ENCODE results near the gene IFITM10.
A peak's percentile ranks its signal among the peaks of the same experiment; 100 is the strongest.
"Not testable (repeated sequence)": the region's sequence is repeated elsewhere in the genome, so short reads cannot be mapped to it uniquely, and the experiment has no call there.

The IFITM10 gene

DNA sequence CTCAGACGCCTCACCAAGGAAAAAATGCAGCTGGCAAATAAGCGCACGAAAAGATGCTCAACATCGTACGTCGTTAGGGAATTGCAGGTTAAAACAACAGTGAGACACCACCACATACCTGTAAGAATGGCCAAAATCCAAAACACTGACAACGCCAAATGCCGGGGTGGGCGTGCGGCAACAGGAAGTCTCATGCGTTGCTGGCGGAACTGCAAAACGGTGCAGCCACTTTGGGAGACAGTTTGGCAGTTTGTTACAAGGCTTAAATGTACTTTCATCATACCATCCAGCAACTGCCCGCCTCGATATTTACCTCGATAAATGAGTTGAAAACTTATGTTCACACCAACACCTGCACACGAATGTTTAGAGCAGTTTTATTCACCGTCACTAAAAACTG is 20.9 kb upstream of the IFITM10 start:
- DNase-seq (ENCODE audit: low read depth) = peak; percentile 71
- peak overlapping the region; percentile 22 for H3K4me3 ChIP-seq (ENCODE audit: low read depth, low read length)
- TF ChIP-seq POLR2A (IDR thresholded peaks at IDR 0.05; ENCODE audit: extremely low read depth, insufficient read length) (no peak), MYC (IDR thresholded peaks at IDR 0.05; ENCODE audit: low read depth, low read length) (no peak)
- TF ChIP-seq, protein P1, sequence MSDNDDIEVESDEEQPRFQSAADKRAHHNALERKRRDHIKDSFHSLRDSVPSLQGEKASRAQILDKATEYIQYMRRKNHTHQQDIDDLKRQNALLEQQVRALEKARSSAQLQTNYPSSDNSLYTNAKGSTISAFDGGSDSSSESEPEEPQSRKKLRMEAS (IDR thresholded peaks at IDR 0.05; ENCODE audit: low read depth, low read length) = no peak
- TF ChIP-seq, protein P2, sequence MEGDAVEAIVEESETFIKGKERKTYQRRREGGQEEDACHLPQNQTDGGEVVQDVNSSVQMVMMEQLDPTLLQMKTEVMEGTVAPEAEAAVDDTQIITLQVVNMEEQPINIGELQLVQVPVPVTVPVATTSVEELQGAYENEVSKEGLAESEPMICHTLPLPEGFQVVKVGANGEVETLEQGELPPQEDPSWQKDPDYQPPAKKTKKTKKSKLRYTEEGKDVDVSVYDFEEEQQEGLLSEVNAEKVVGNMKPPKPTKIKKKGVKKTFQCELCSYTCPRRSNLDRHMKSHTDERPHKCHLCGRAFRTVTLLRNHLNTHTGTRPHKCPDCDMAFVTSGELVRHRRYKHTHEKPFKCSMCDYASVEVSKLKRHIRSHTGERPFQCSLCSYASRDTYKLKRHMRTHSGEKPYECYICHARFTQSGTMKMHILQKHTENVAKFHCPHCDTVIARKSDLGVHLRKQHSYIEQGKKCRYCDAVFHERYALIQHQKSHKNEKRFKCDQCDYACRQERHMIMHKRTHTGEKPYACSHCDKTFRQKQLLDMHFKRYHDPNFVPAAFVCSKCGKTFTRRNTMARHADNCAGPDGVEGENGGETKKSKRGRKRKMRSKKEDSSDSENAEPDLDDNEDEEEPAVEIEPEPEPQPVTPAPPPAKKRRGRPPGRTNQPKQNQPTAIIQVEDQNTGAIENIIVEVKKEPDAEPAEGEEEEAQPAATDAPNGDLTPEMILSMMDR (IDR thresholded peaks at IDR 0.05; ENCODE audit: low read depth, low read length) = no peak

DNA sequence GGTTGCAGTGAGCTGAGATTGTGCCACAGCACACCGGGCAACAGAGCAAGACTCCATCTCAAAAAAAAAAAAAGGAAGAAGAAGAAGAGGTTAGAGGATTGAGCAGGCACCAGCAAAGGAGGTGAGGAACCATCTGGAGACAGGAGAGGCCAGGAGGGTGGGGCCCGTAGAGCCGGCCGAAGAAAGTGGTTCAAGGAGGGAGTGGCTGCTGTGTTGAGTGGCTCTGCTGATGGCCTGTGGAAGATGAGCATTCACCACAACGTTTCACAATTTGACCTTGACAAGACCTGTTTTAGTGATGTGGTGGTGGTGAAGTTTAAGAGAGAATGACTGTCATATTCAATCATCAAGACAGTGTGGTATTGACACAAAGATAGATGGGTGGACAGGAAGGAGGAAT is 20.1 kb upstream of the IFITM10 start:
- H3K4me3 ChIP-seq (ENCODE audit: low read depth, low read length) = no peak overlapping the region
- TF ChIP-seq, protein P1 (IDR thresholded peaks at IDR 0.05; ENCODE audit: low read depth, low read length) = no peak
- no peak for TF ChIP-seq POLR2A (IDR thresholded peaks at IDR 0.05; ENCODE audit: extremely low read depth, insufficient read length)
- TF ChIP-seq MYC (IDR thresholded peaks at IDR 0.05; ENCODE audit: low read depth, low read length) = no peak
- TF ChIP-seq, protein P2 (IDR thresholded peaks at IDR 0.05; ENCODE audit: low read depth, low read length) = no peak
- DNase-seq (ENCODE audit: low read depth) = peak; percentile 90

DNA sequence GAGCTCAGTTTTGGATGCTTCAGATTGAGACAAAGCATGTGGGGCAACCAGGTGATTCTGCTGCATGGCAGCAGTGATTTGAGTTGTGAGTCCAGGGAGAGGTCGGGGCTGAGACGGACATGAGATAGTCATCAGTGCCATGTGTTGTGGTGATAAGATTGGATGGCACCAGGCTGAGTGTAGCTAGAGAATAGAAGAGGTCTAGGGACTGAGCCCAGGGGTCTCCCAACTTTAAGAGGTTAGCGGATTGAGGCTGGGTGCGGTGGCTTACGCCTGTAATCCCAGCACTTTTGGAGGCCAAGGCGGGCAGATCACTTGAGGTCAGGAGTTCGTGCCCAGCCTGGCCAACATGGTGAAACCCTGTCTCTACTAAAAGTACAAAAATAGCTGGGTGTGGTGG is 19.7 kb upstream of the IFITM10 start:
- no peak overlapping the region for H3K4me3 ChIP-seq (ENCODE audit: low read depth, low read length)
- TF ChIP-seq, protein P1 (IDR thresholded peaks at IDR 0.05; ENCODE audit: low read depth, low read length) = no peak
- TF ChIP-seq POLR2A (IDR thresholded peaks at IDR 0.05; ENCODE audit: extremely low read depth, insufficient read length) = no peak
- no peak for TF ChIP-seq MYC (IDR thresholded peaks at IDR 0.05; ENCODE audit: low read depth, low read length)
- TF ChIP-seq, protein P2 (IDR thresholded peaks at IDR 0.05; ENCODE audit: low read depth, low read length) = no peak
- no peak for DNase-seq (ENCODE audit: low read depth)

DNA sequence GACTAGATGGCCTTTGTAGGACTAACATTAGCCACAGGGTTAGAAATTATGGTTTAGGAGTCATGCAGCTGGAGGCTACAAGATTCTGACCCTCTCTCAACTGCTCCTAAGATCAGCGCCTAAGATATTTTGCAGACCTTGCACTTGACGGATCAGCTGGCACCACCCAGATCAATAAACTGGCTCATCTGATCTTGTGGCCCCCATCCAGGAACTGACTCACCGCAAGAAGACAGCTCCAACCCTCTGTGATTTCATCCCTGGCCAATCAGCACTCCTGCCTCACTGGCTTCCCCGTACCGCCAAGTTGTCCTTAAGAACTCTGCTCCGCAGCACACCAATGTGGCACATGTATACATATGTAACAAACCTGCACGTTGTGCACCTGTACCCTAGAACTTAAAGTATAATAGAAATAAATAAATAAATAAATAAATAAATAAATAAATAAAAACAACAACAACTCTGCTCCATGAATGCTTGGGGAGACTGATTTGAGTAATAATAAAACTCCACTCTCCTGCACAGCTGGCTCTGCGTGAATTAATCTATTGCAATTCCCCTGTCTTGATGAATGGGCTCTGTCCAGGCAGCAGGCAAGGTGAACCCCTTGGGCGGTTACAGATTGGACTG is 19.0 kb upstream of the IFITM10 start:
- not testable (repeated sequence) for H3K4me3 ChIP-seq (ENCODE audit: low read depth, low read length); DNase-seq (ENCODE audit: low read depth)

DNA sequence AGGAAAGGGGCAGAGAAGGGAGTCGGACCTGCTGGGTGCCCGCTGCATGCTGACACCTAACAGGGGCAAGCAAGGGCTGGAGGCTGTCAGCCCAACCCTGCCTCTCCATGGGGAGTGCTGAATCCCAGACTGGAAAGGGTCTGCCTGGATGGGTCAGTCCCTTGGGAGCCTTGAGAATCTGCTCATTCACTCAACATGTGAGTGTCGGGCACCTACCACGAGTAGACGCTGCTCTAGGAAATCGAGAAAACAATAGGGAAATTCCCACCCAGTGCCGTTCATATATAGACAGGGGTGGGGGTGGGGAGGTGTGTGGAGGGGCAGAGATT is 17.7 kb upstream of the IFITM10 start:
- DNase-seq (ENCODE audit: low read depth) = no peak
- no peak overlapping the region for H3K4me3 ChIP-seq (ENCODE audit: low read depth, low read length)

DNA sequence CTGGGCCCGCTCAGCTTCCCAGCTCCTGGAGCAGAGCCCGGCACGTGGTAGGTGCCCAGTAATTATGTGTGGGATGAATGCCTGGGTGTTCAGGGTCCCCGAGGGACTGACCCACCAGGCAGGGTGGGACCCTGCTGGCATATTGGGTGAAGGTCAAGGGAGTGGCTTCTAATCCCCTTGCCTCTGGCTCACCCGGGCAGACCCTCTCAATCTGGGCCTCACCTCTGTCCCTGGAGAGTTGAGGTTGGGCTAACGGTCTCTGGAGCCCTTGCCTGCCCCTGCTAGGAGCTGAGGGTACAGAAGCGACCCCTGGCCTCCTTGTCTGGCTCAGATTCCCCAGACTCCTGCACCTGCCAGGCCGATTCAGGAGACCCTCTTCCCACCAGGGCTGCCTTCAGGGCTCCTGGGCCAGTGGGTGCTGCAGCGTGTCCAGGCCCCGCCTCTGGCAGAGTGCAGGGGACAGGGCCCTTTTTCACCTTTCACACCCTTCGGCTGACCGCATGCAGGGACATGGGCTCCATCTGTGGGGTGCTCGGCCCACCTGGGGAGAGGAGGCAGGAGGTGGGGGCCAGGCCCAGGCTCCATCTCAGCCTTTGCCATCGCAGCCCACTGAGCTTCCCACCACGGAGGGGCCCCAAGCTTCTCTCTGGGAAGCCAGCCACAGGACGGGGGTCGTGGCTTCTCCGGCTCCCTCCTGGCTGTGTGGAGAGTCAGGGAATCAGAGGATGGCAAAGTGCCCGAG is 17.2 kb upstream of the IFITM10 start:
- TF ChIP-seq MYC (IDR thresholded peaks at IDR 0.05; ENCODE audit: low read depth, low read length) (no peak), POLR2A (IDR thresholded peaks at IDR 0.05; ENCODE audit: extremely low read depth, insufficient read length) (no peak)
- TF ChIP-seq, protein P2 (IDR thresholded peaks at IDR 0.05; ENCODE audit: low read depth, low read length) = no peak
- TF ChIP-seq, protein P1 (IDR thresholded peaks at IDR 0.05; ENCODE audit: low read depth, low read length) = no peak
- H3K4me3 ChIP-seq (ENCODE audit: low read depth, low read length) = no peak overlapping the region
- no peak for DNase-seq (ENCODE audit: low read depth)

More for the DNA sequence above, 17.7 kb upstream of the IFITM10 start:
- TF ChIP-seq POLR2A (IDR thresholded peaks at IDR 0.05; ENCODE audit: extremely low read depth, insufficient read length) = no peak
- TF ChIP-seq, protein P1 (IDR thresholded peaks at IDR 0.05; ENCODE audit: low read depth, low read length) = no peak
- TF ChIP-seq, protein P2 (IDR thresholded peaks at IDR 0.05; ENCODE audit: low read depth, low read length) = no peak
- TF ChIP-seq MYC (IDR thresholded peaks at IDR 0.05; ENCODE audit: low read depth, low read length) = no peak

Measured in NB4 (cell line).